Measurements from ENCODE around the gene FDXACB1.

DNA sequence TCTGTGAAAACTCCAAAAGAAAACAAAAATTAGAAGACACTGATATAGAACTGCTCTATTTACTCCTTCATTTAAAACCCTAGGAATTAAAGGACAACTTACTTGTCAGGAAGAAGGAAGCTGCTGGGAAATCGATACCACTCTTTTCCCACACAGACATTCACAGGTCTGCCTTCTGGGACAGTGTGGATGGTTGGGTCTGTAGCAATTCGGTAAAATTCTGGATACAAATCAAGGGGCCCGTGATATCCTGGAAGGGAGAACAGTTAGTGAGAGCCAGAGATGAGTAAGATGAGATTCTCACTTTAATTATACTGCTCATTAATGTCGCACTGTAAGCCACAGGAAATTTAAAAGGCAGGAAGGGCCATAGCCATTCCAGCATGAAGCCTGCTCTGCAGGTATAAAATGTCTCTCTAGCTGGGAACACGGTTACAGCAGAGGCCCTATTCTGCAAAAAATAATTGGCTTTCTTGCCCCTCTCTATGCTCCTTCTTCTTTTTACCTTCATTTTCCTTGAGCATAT, 41.5 kb downstream of the FDXACB1 start:
- TF ChIP-seq, protein P1, sequence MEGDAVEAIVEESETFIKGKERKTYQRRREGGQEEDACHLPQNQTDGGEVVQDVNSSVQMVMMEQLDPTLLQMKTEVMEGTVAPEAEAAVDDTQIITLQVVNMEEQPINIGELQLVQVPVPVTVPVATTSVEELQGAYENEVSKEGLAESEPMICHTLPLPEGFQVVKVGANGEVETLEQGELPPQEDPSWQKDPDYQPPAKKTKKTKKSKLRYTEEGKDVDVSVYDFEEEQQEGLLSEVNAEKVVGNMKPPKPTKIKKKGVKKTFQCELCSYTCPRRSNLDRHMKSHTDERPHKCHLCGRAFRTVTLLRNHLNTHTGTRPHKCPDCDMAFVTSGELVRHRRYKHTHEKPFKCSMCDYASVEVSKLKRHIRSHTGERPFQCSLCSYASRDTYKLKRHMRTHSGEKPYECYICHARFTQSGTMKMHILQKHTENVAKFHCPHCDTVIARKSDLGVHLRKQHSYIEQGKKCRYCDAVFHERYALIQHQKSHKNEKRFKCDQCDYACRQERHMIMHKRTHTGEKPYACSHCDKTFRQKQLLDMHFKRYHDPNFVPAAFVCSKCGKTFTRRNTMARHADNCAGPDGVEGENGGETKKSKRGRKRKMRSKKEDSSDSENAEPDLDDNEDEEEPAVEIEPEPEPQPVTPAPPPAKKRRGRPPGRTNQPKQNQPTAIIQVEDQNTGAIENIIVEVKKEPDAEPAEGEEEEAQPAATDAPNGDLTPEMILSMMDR (IDR thresholded peaks at IDR 0.05; ENCODE audit: low read length) = no peak
- TF ChIP-seq EZH2phosphoT487 (IDR thresholded peaks at IDR 0.05; ENCODE audit: low read length) = no peak
